HCT116 (cell line): Measurements from ENCODE around the gene LRRC42. TPM values are rescaled to one million over a fixed set of nuclear protein-coding genes. Genes with fewer than 3 reads are reported as not detected.

Experiments used
- ATAC-seq: fragments of 200-7000 bp; cut with Tn5 transposase; 2 replicates; pipeline ENCODE4 v1.9.1; 2020; ENCODE audit warnings: mild to moderate bottlenecking, moderate library complexity
- BruUV-seq: library from RNA; stranded (reverse); fragments of 400-500 nt; replicated peaks from 2 replicates; lab custom pipeline; 2021; lab: Mats Ljungman, UMichigan
- CTCF ChIA-PET: fragments of 300-600 bp; sonication (Branson Sonifier 250); formaldehyde crosslinking; loops from one replicate; lab custom pipeline; 2021; ENCODE audit warnings: antibody characterized with exemption; lab: Charles Lee
- POLR2A ChIA-PET: fragments of 300-600, 350-600 bp; sonication (Branson Sonifier 250); formaldehyde crosslinking; loops from one replicate; lab custom pipeline; 2021; ENCODE audit warnings: antibody characterized with exemption; lab: Charles Lee
- RAD21 ChIA-PET, 2 experiments: fragments of 300-600 bp; sonication (Branson Sonifier 250); formaldehyde crosslinking; loops; one replicate each; lab custom pipeline; 2023; ENCODE audit warnings: low total read pairs in 2 of 2; ENCODE audit not compliant: uncharacterized antibody in 2 of 2, unreplicated experiment in 2 of 2, low non-redundant PET in 1 of 2; lab: Charles Lee
- DNase-seq: peaks from one replicate; pipeline ENCODE4 v3.0.0-alpha.2; 2010; ENCODE audit warnings: low read depth, low spot score
- H2AFZ ChIP-seq: fragments of 200-600 bp; shearing (Covaris generic), sonication (generic); 2 replicates; pipeline ENCODE4 v1.6.1; 2017; ENCODE audit warnings: low read depth, mixed run types, mixed read lengths, antibody characterized with exemption, low read length; ENCODE audit not compliant: poor library complexity, severe bottlenecking
- H3K27ac ChIP-seq: 2 replicates; pipeline ENCODE4 v1.5.1; 2012; ENCODE audit warnings: low read depth, low read length
- H3K27me3 ChIP-seq: fragments of 200-600 bp; sonication (generic); 2 replicates; pipeline ENCODE4 v1.6.1; 2016; ENCODE audit warnings: mixed run types, low read length, mixed read lengths; ENCODE audit not compliant: insufficient read depth
- H3K36me3 ChIP-seq, 2 experiments: fragments of 200-500 bp in 1 of 2; fragments of 200-600 bp in 1 of 2; sonication (Bioruptor generic) in 1 of 2; sonication (generic) in 1 of 2; 2 replicates each; pipeline versions ENCODE4 v1.5.1 to v1.6.1; 2014 to 2016; ENCODE audit warnings: low read length in 2 of 2, inconsistent platforms in 1 of 2, mixed read lengths in 1 of 2, mixed run types in 1 of 2; ENCODE audit not compliant: insufficient read depth in 2 of 2, control insufficient read depth in 1 of 2
- H3K4me1 ChIP-seq, 2 experiments: fragments of 200-600 bp in 1 of 2; sonication (generic) in 1 of 2; 2 replicates each; pipeline versions ENCODE4 v1.5.1 to v1.6.1; 2012 to 2017; ENCODE audit warnings: low read length in 2 of 2, inconsistent platforms in 1 of 2, mild to moderate bottlenecking in 1 of 2, mixed read lengths in 1 of 2, mixed run types in 1 of 2, moderate library complexity in 1 of 2; ENCODE audit not compliant: insufficient read depth in 2 of 2, control insufficient read depth in 1 of 2
- H3K4me2 ChIP-seq: fragments of 200-600 bp; sonication (generic); 2 replicates; pipeline ENCODE4 v1.6.1; 2017; ENCODE audit warnings: mixed run types, low read length, mixed read lengths
- H3K4me3 ChIP-seq, 2 experiments: fragments of 200-600 bp in 1 of 2; sonication (generic) in 1 of 2; replicated peaks in 1 of 2; 2 replicates each; pipeline ENCODE4 v1.5.1; 2011 to 2016; ENCODE audit warnings: low read length in 2 of 2, control low read depth in 1 of 2, low read depth in 1 of 2, mild to moderate bottlenecking in 1 of 2, mixed read lengths in 1 of 2, mixed run types in 1 of 2
- H3K79me2 ChIP-seq: fragments of 200-600 bp; sonication (generic); 2 replicates; pipeline ENCODE4 v1.6.1; 2017; ENCODE audit warnings: mild to moderate bottlenecking, mixed run types, low read length, moderate library complexity, mixed read lengths; ENCODE audit not compliant: insufficient read depth
- H3K9ac ChIP-seq: fragments of 200-600 bp; sonication (generic); 2 replicates; pipeline ENCODE4 v1.6.1; 2016; ENCODE audit warnings: low read length, mixed read lengths
- H3K9me2 ChIP-seq: fragments of 200-600 bp; sonication (generic), shearing (Covaris generic); 2 replicates; pipeline ENCODE4 v1.6.1; 2017; ENCODE audit warnings: mixed run types, mild to moderate bottlenecking, moderate library complexity; ENCODE audit not compliant: insufficient read depth
- H3K9me3 ChIP-seq, 2 experiments: fragments of 200-500 bp in 1 of 2; fragments of 200-600 bp in 1 of 2; sonication (Bioruptor generic) in 1 of 2; sonication (generic) in 1 of 2; 2 replicates each; pipeline ENCODE4 v1.6.1; 2014 to 2017; ENCODE audit warnings: low read length in 2 of 2, mixed read lengths in 2 of 2, inconsistent platforms in 1 of 2, low read depth in 1 of 2, mild to moderate bottlenecking in 1 of 2, mixed run types in 1 of 2, moderate library complexity in 1 of 2; ENCODE audit not compliant: control insufficient read depth in 1 of 2, insufficient read depth in 1 of 2
- H4K20me1 ChIP-seq: fragments of 200-600 bp; sonication (generic), shearing (Covaris generic); 2 replicates; pipeline ENCODE4 v1.6.1; 2017; ENCODE audit warnings: mixed run types, mild to moderate bottlenecking, moderate library complexity; ENCODE audit not compliant: insufficient read depth
- CBX3 ChIP-seq: IDR thresholded peaks from 2 replicates; pipeline ENCODE4 v1.6.1; 2012; ENCODE audit warnings: low read depth
- CEBPB ChIP-seq: IDR thresholded peaks from 2 replicates; pipeline ENCODE4 v1.6.1; 2012; ENCODE audit warnings: low read depth
- EGR1 ChIP-seq: IDR thresholded peaks from 2 replicates; pipeline ENCODE4 v1.6.1; 2012; ENCODE audit warnings: low read depth
- ELF1 ChIP-seq: IDR thresholded peaks from 2 replicates; pipeline ENCODE4 v1.6.1; 2012; ENCODE audit warnings: low read depth, borderline replicate concordance
- EZH2 ChIP-seq: fragments of 200-600 bp; sonication (generic); IDR thresholded peaks from 2 replicates; pipeline ENCODE4 v1.6.1; 2017; ENCODE audit warnings: antibody characterized with exemption, mixed run types
- POLR2A ChIP-seq: IDR thresholded peaks from 2 replicates; pipeline ENCODE4 v1.7.0; 2011; ENCODE audit warnings: borderline replicate concordance; ENCODE audit not compliant: insufficient read depth, insufficient read length; ENCODE audit errors: extremely low read depth
- RAD21 ChIP-seq: IDR thresholded peaks from 2 replicates; pipeline ENCODE4 v1.6.1; 2012; ENCODE audit warnings: low read depth, mild to moderate bottlenecking
- SP1 ChIP-seq: IDR thresholded peaks from 2 replicates; pipeline ENCODE4 v1.6.1; 2012; ENCODE audit warnings: low read depth
- SRF ChIP-seq: IDR thresholded peaks from 2 replicates; pipeline ENCODE4 v1.6.1; 2012; ENCODE audit warnings: low read depth
- YY1 ChIP-seq: IDR thresholded peaks from 2 replicates; pipeline ENCODE4 v1.6.1; 2011; ENCODE audit warnings: low read length, low read depth, moderate library complexity, mild to moderate bottlenecking; ENCODE audit not compliant: insufficient replicate concordance; ENCODE audit errors: extremely low read depth
- intact Hi-C: fragments of 100-400 bp; cut with micrococcal nuclease; formaldehyde crosslinking; loops from 2 replicates; pipeline ENCODE4 v1.10.0; 2022
- total RNA-seq: library from RNA; stranded (reverse); gene quantifications from one replicate; pipeline ENCODE4 v1.2.1, GENCODE V29; 2021; ENCODE audit not compliant: unreplicated experiment
- TF ChIP-seq, protein P1 (sequence below): IDR thresholded peaks from 2 replicates; pipeline ENCODE4 v1.6.1; 2012
- TF ChIP-seq, protein P2 (sequence below): IDR thresholded peaks from 2 replicates; pipeline ENCODE4 v1.6.1; 2012
- TF ChIP-seq, protein P3 (sequence below): IDR thresholded peaks from 2 replicates; pipeline ENCODE4 v1.6.1; 2012; ENCODE audit warnings: low read depth

Gene LRRC42
- total RNA-seq, 1 experiment from 2014 or later: 62.5 TPM

DNA sequence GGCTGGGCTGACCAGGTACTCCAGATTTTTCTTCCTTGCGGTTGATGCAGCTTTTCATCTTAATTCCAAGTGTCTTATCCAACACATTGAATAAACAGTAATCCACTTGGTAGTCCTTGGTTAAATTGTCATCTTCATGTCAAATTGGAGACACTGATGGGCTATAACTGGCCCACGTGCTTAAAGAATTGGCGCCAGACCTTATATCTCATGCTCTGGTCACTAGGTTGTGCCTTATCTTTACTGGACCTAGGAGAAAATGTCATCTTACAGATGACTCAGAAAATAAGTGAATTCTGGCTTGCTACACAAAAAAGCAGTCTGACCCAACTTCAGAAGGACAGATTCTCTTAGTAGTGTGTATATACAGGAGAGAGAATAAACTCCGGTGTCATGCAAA is 16.2 kb downstream of the LRRC42 start:
- Histone ChIP-seq H4K20me1 (no peaks in the 10 kb centered on the region), H3K79me2 (peaks cover 19% of the 10 kb centered on the region), H3K4me2 (no peak overlapping the region), H3K27ac (no peak overlapping the region), H2AFZ (no peak overlapping the region), H3K4me3 (no peak overlapping the region), H3K36me3 (peaks cover 52 to 56% of the 10 kb centered on the region in 2 experiments), H3K27me3 (no peaks in the 10 kb centered on the region), H3K9ac (no peak overlapping the region), H3K9me3 (no peaks in the 10 kb centered on the region), H3K4me1 (peaks cover 11 to 16% of the 10 kb centered on the region in 2 experiments), H3K9me2 (no peaks in the 10 kb centered on the region)
- ATAC-seq: no peak
- CTCF ChIA-PET: no interaction called here
- TF ChIP-seq POLR2A (no peak), EZH2 (no peak), SP1 (no peak), CBX3 (no peak), RAD21 (no peak), YY1 (no peak), SRF (no peak), ELF1 (no peak), CEBPB (no peak), EGR1 (no peak)
- TF ChIP-seq, protein P1, sequence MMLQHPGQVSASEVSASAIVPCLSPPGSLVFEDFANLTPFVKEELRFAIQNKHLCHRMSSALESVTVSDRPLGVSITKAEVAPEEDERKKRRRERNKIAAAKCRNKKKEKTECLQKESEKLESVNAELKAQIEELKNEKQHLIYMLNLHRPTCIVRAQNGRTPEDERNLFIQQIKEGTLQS: no peak
- TF ChIP-seq, protein P2, sequence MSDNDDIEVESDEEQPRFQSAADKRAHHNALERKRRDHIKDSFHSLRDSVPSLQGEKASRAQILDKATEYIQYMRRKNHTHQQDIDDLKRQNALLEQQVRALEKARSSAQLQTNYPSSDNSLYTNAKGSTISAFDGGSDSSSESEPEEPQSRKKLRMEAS: no peak
- TF ChIP-seq, protein P3, sequence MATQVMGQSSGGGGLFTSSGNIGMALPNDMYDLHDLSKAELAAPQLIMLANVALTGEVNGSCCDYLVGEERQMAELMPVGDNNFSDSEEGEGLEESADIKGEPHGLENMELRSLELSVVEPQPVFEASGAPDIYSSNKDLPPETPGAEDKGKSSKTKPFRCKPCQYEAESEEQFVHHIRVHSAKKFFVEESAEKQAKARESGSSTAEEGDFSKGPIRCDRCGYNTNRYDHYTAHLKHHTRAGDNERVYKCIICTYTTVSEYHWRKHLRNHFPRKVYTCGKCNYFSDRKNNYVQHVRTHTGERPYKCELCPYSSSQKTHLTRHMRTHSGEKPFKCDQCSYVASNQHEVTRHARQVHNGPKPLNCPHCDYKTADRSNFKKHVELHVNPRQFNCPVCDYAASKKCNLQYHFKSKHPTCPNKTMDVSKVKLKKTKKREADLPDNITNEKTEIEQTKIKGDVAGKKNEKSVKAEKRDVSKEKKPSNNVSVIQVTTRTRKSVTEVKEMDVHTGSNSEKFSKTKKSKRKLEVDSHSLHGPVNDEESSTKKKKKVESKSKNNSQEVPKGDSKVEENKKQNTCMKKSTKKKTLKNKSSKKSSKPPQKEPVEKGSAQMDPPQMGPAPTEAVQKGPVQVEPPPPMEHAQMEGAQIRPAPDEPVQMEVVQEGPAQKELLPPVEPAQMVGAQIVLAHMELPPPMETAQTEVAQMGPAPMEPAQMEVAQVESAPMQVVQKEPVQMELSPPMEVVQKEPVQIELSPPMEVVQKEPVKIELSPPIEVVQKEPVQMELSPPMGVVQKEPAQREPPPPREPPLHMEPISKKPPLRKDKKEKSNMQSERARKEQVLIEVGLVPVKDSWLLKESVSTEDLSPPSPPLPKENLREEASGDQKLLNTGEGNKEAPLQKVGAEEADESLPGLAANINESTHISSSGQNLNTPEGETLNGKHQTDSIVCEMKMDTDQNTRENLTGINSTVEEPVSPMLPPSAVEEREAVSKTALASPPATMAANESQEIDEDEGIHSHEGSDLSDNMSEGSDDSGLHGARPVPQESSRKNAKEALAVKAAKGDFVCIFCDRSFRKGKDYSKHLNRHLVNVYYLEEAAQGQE: no peak
- POLR2A ChIA-PET: no interaction called here
- no TSS peak for BruUV-seq
- RAD21 ChIA-PET: no interaction called here
- intact Hi-C loops: no loop called here
- DNase-seq: no peak
